ENCODE measurements around the gene PLXDC1. TPM values are rescaled to one million over a fixed set of nuclear protein-coding genes. Genes with fewer than 3 reads are reported as not detected.
A peak's percentile ranks its signal among the peaks of the same experiment; 100 is the strongest.

The PLXDC1 gene
- total RNA-seq, 1 donor from 2014 or later: 0.28 TPM

GRCh38 chr17:39073353-39073752 is 78.1 kb downstream of the PLXDC1 start:
- H3K4me1 Mint-ChIP-seq: peaks cover 5% of the 10 kb centered on the region
- H3K9me3 Mint-ChIP-seq: no peaks in the 10 kb centered on the region
- DNase-seq (ENCODE audit: low read depth, low spot score): no peak
- no peaks in the 10 kb centered on the region for H3K27me3 Mint-ChIP-seq (ENCODE audit: low read depth)
- H3K27ac Mint-ChIP-seq (ENCODE audit: unreplicated experiment): no peak overlapping the region
- no peaks in the 10 kb centered on the region for H3K36me3 Mint-ChIP-seq (ENCODE audit: low read depth)
- TF ChIP-seq, protein P1, sequence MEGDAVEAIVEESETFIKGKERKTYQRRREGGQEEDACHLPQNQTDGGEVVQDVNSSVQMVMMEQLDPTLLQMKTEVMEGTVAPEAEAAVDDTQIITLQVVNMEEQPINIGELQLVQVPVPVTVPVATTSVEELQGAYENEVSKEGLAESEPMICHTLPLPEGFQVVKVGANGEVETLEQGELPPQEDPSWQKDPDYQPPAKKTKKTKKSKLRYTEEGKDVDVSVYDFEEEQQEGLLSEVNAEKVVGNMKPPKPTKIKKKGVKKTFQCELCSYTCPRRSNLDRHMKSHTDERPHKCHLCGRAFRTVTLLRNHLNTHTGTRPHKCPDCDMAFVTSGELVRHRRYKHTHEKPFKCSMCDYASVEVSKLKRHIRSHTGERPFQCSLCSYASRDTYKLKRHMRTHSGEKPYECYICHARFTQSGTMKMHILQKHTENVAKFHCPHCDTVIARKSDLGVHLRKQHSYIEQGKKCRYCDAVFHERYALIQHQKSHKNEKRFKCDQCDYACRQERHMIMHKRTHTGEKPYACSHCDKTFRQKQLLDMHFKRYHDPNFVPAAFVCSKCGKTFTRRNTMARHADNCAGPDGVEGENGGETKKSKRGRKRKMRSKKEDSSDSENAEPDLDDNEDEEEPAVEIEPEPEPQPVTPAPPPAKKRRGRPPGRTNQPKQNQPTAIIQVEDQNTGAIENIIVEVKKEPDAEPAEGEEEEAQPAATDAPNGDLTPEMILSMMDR (conservative IDR thresholded peaks at IDR 0.05): no peak
- no peak overlapping the region for H3K4me3 Mint-ChIP-seq

GRCh38 chr17:39071573-39071972 is 79.9 kb downstream of the PLXDC1 start:
- no peak overlapping the region for H3K4me3 Mint-ChIP-seq
- peaks cover 12% of the 10 kb centered on the region for H3K4me1 Mint-ChIP-seq
- H3K36me3 Mint-ChIP-seq (ENCODE audit: low read depth): no peaks in the 10 kb centered on the region
- TF ChIP-seq, protein P1 (conservative IDR thresholded peaks at IDR 0.05): no peak
- DNase-seq (ENCODE audit: low read depth, low spot score): no peak
- H3K27ac Mint-ChIP-seq (ENCODE audit: unreplicated experiment): no peak overlapping the region
- H3K9me3 Mint-ChIP-seq: no peaks in the 10 kb centered on the region
- no peaks in the 10 kb centered on the region for H3K27me3 Mint-ChIP-seq (ENCODE audit: low read depth)

GRCh38 chr17:39069114-39069756 is 82.2 kb downstream of the PLXDC1 start:
- Mint-ChIP-seq H3K27me3 (ENCODE audit: low read depth) (no peaks in the 10 kb centered on the region), H3K4me1 (peaks cover 12% of the 10 kb centered on the region), H3K4me3 (no peak overlapping the region), H3K9me3 (no peaks in the 10 kb centered on the region), H3K27ac (ENCODE audit: unreplicated experiment) (peak overlapping the region; percentile 29), H3K36me3 (ENCODE audit: low read depth) (no peaks in the 10 kb centered on the region)
- no peak for DNase-seq (ENCODE audit: low read depth, low spot score)
- TF ChIP-seq, protein P1 (conservative IDR thresholded peaks at IDR 0.05): peak; percentile 62

GRCh38 chr17:39064819-39065218 is 86.6 kb downstream of the PLXDC1 start:
- no peak for DNase-seq (ENCODE audit: low read depth, low spot score)
- Mint-ChIP-seq H3K4me1 (peaks cover 17% of the 10 kb centered on the region), H3K27ac (ENCODE audit: unreplicated experiment) (no peak overlapping the region), H3K27me3 (ENCODE audit: low read depth) (peaks cover 6% of the 10 kb centered on the region), H3K9me3 (no peaks in the 10 kb centered on the region), H3K36me3 (ENCODE audit: low read depth) (no peaks in the 10 kb centered on the region), H3K4me3 (no peak overlapping the region)
- TF ChIP-seq, protein P1 (conservative IDR thresholded peaks at IDR 0.05): no peak

- Mint-ChIP-seq H3K36me3 (ENCODE audit: low read depth) (no peaks in the 10 kb centered on the region), H3K27me3 (ENCODE audit: low read depth) (peaks cover 6% of the 10 kb centered on the region), H3K4me1 (peaks cover 13% of the 10 kb centered on the region), H3K9me3 (no peaks in the 10 kb centered on the region), H3K4me3 (no peak overlapping the region), H3K27ac (ENCODE audit: unreplicated experiment) (no peak overlapping the region)
- DNase-seq (ENCODE audit: low read depth, low spot score): no peak
- TF ChIP-seq, protein P1 (conservative IDR thresholded peaks at IDR 0.05): no peak
Measured at GRCh38 chr17:39064374-39064773, 87.1 kb downstream of the PLXDC1 start.
